H9 (cell line): ENCODE data around the gene MEG3. TPM values are rescaled to one million over a fixed set of nuclear protein-coding genes. Genes with fewer than 3 reads are reported as not detected.

ENCODE experiments used
- DNase-seq: peaks from one replicate; pipeline ENCODE4 v3.0.0-alpha.2; 2017
- H2AFZ ChIP-seq: one replicate; pipeline ENCODE4 v1.6.1; 2013; ENCODE audit warnings: mild to moderate bottlenecking, low read length, control low read depth, moderate library complexity
- H2AK5ac ChIP-seq: 2 replicates; pipeline ENCODE4 v1.6.1; 2013; ENCODE audit warnings: low read length, control low read depth, mixed read lengths; ENCODE audit not compliant: insufficient read length
- H2BK120ac ChIP-seq: one replicate; pipeline ENCODE4 v1.6.1; 2013; ENCODE audit warnings: low read depth, mild to moderate bottlenecking, low read length, control low read depth, inconsistent platforms; ENCODE audit not compliant: poor library complexity, severe bottlenecking
- H2BK12ac ChIP-seq: 2 replicates; pipeline ENCODE4 v1.6.1; 2013; ENCODE audit warnings: low read length, control low read depth, mixed read lengths, low read depth; ENCODE audit not compliant: insufficient read length
- H2BK15ac ChIP-seq: 2 replicates; pipeline ENCODE4 v1.6.1; 2013; ENCODE audit warnings: low read depth, low read length, control low read depth
- H2BK20ac ChIP-seq: one replicate; pipeline ENCODE4 v1.6.1; 2013; ENCODE audit warnings: low read depth, mild to moderate bottlenecking, low read length, control low read depth, inconsistent platforms; ENCODE audit not compliant: poor library complexity, severe bottlenecking
- H2BK5ac ChIP-seq: 2 replicates; pipeline ENCODE4 v1.6.1; 2013; ENCODE audit warnings: low read length, control low read depth, mixed read lengths; ENCODE audit not compliant: insufficient read length
- H3K14ac ChIP-seq: 2 replicates; pipeline ENCODE4 v1.6.1; 2013; ENCODE audit warnings: low read length, control low read depth; ENCODE audit not compliant: insufficient read depth
- H3K18ac ChIP-seq: 2 replicates; pipeline ENCODE4 v1.6.1; 2013; ENCODE audit warnings: low read depth, mild to moderate bottlenecking, mixed read lengths, low read length, control low read depth; ENCODE audit not compliant: insufficient read length
- H3K23ac ChIP-seq: 2 replicates; pipeline ENCODE4 v1.6.1; 2013; ENCODE audit warnings: low read length, control low read depth, mixed read lengths, low read depth; ENCODE audit not compliant: insufficient read length
- H3K23me2 ChIP-seq: 2 replicates; pipeline ENCODE4 v1.6.1; 2013; ENCODE audit warnings: low read depth, mild to moderate bottlenecking, mixed read lengths, low read length, control low read depth; ENCODE audit not compliant: insufficient read length, poor library complexity, severe bottlenecking
- H3K27ac ChIP-seq: 2 replicates; pipeline ENCODE4 v1.5.1; 2013; ENCODE audit warnings: low read length, control low read depth, mixed read lengths, low read depth; ENCODE audit not compliant: insufficient read length
- H3K27me3 ChIP-seq: 2 replicates; pipeline ENCODE4 v1.6.1; 2013; ENCODE audit warnings: low read length, control low read depth, inconsistent platforms; ENCODE audit not compliant: insufficient read depth
- H3K4ac ChIP-seq: 2 replicates; pipeline ENCODE4 v1.6.1; 2013; ENCODE audit warnings: low read depth, mild to moderate bottlenecking, control low read depth, inconsistent platforms, low read length, moderate library complexity
- H3K4me1 ChIP-seq: 2 replicates; pipeline ENCODE4 v1.6.1; 2013; ENCODE audit warnings: low read length, control low read depth, inconsistent platforms; ENCODE audit not compliant: insufficient read depth
- H3K4me2 ChIP-seq: 2 replicates; pipeline ENCODE4 v1.6.1; 2013; ENCODE audit warnings: low read length, control low read depth, mixed read lengths; ENCODE audit not compliant: insufficient read length, insufficient read depth
- H3K56ac ChIP-seq: 2 replicates; pipeline ENCODE4 v1.6.1; 2013; ENCODE audit warnings: low read depth, mild to moderate bottlenecking, mixed read lengths, low read length, control low read depth; ENCODE audit not compliant: insufficient read length
- H3K79me1 ChIP-seq: 2 replicates; pipeline ENCODE4 v1.6.1; 2013; ENCODE audit warnings: low read depth, mild to moderate bottlenecking, moderate library complexity, low read length, control low read depth, inconsistent platforms; ENCODE audit not compliant: insufficient read depth, poor library complexity, severe bottlenecking
- H3K79me2 ChIP-seq: 2 replicates; pipeline ENCODE4 v1.6.1; 2013; ENCODE audit warnings: low read length, control low read depth, inconsistent platforms; ENCODE audit not compliant: insufficient read depth
- H3K9ac ChIP-seq: 2 replicates; pipeline ENCODE4 v1.6.1; 2013; ENCODE audit warnings: low read length, control low read depth, mixed read lengths; ENCODE audit not compliant: insufficient read length; ENCODE audit errors: extremely low read depth
- H3K9me3 ChIP-seq: one replicate; pipeline ENCODE4 v1.6.1; 2013; ENCODE audit warnings: low read depth, low read length, inconsistent platforms; ENCODE audit not compliant: control insufficient read depth
- H3T11ph ChIP-seq: one replicate; pipeline ENCODE4 v1.6.1; 2013; ENCODE audit warnings: mild to moderate bottlenecking, low read length, control low read depth, inconsistent platforms
- H4K20me1 ChIP-seq: one replicate; pipeline ENCODE4 v1.6.1; 2013; ENCODE audit not compliant: control insufficient read depth, insufficient read length, insufficient read depth
- H4K5ac ChIP-seq: 2 replicates; pipeline ENCODE4 v1.6.1; 2013; ENCODE audit warnings: low read depth, mild to moderate bottlenecking, mixed read lengths, low read length, control low read depth; ENCODE audit not compliant: insufficient read length
- H4K8ac ChIP-seq: replicated peaks from 2 replicates; pipeline ENCODE4 v1.6.1; 2013; ENCODE audit warnings: low read length, control low read depth, mixed read lengths, low read depth; ENCODE audit not compliant: insufficient read length
- H4K91ac ChIP-seq: 2 replicates; pipeline ENCODE4 v1.6.1; 2013; ENCODE audit warnings: low read depth, mild to moderate bottlenecking, moderate library complexity, mixed read lengths, low read length, control low read depth; ENCODE audit not compliant: insufficient read length
- H3K27ac Mint-ChIP-seq, 3 experiments: 2 replicates in 2 of 3; 3 replicates in 1 of 3; pipeline ENCODE4 v1.8.0; 2020 to 2021; ENCODE audit warnings: mixed read lengths in 3 of 3, mild to moderate bottlenecking in 1 of 3, moderate library complexity in 1 of 3
- H3K27me3 Mint-ChIP-seq: 2 replicates; pipeline ENCODE4 v1.8.0; 2021; ENCODE audit warnings: low read depth, mild to moderate bottlenecking, moderate library complexity, mixed read lengths
- H3K36me3 Mint-ChIP-seq, 3 experiments: 2 replicates in 2 of 3; 3 replicates in 1 of 3; pipeline ENCODE4 v1.8.0; 2020 to 2021; ENCODE audit warnings: low read depth in 3 of 3, mixed read lengths in 3 of 3; ENCODE audit not compliant: insufficient read depth in 1 of 3
- H3K4me1 Mint-ChIP-seq, 2 experiments: 2 replicates each; pipeline ENCODE4 v1.8.0; 2020; ENCODE audit warnings: mixed read lengths in 2 of 2
- H3K4me3 Mint-ChIP-seq, 2 experiments: 2 replicates in 1 of 2; 3 replicates in 1 of 2; pipeline ENCODE4 v1.8.0; 2020 to 2021; ENCODE audit warnings: mild to moderate bottlenecking in 2 of 2, mixed read lengths in 2 of 2, moderate library complexity in 1 of 2
- H3K9me3 Mint-ChIP-seq, 2 experiments: 2 replicates in 1 of 2; 3 replicates in 1 of 2; pipeline ENCODE4 v1.8.0; 2020; ENCODE audit warnings: mild to moderate bottlenecking in 2 of 2, mixed read lengths in 2 of 2, moderate library complexity in 1 of 2
- CTCF ChIP-seq: fragments of 200-600 bp; sonication (generic); conservative IDR thresholded peaks from 3 replicates; pipeline ENCODE4 v1.8.0; 2021; ENCODE audit warnings: antibody characterized with exemption, mild to moderate bottlenecking
- WGBS: extraction: QIAGEN DNeasy Blood & Tissue Kit; methylation state at CpG from one replicate; pipeline ENCODE4 v1.1.7; 2013; ENCODE audit warnings: missing lambda C conversion rate, low lambda C conversion rate, mixed read lengths; ENCODE audit not compliant: insufficient read length; ENCODE audit errors: extremely low coverage; 5-methylcytosine and 5-hydroxymethylcytosine counted together
- total RNA-seq: library from RNA; stranded (reverse); gene quantifications from 2 replicates; pipeline ENCODE4 v1.2.1, GENCODE V29; 2021

Gene MEG3
- total RNA-seq, 1 experiment from 2014 or later, result 0.52 TPM

DNA sequence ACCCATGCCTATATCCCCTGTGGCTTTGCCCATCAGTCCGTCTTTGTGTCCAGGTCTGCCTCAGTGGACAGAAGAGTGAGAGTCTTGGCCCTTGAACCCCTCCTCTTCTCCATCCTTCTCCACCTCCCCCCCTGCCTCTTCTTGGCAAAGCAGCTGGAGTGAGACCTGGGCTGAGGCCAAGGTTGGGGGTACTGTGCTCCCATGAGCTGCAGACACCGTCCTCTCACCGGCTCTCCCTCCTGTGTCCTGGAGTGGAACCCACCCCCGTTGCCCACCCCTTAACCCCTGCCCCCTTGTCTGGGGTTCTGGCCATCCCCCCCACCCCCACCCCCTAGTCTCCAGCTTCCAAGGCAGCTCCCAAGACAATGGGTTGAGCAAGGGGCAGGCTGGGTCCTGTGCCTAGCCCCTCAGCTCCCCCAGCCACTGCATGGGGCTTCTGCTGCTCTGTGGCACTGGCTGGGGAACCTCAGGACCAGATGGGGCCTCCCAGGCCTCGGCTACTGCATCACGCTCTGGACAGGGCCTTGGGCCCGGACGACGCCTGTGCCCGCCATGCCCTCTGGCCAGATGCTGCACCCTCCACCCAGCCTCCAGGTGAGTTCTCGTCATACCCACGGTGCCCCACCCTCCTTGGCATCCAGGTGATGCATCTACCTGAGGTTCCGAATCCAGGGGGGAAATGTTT is 41.9 kb downstream of the MEG3 start:
- Histone ChIP-seq H3K9ac (no peak overlapping the region), H2BK15ac (no peak overlapping the region), H3K4me1 (no peaks in the 10 kb centered on the region), H4K91ac (no peak overlapping the region), H2AFZ (no peak overlapping the region), H3K18ac (no peak overlapping the region), H3K56ac (no peak overlapping the region), H2BK20ac (no peak overlapping the region), H3K14ac (no peak overlapping the region), H2BK12ac (no peak overlapping the region), H4K5ac (no peak overlapping the region), H3K4ac (no peak overlapping the region), H3K27me3 (no peaks in the 10 kb centered on the region), H3K79me2 (no peaks in the 10 kb centered on the region), H3K9me3 (no peaks in the 10 kb centered on the region), H3K79me1 (no peaks in the 10 kb centered on the region), H2AK5ac (no peak overlapping the region), H3T11ph (no peak overlapping the region), H3K23ac (no peak overlapping the region), H4K20me1 (no peaks in the 10 kb centered on the region), H4K8ac (no peak overlapping the region), H3K23me2 (no peaks in the 10 kb centered on the region), H3K4me2 (no peak overlapping the region), H3K27ac (no peak overlapping the region), H2BK120ac (no peak overlapping the region), H2BK5ac (no peak overlapping the region)
- no peak overlapping the region for H3K4me3 Mint-ChIP-seq
- H3K4me1 Mint-ChIP-seq, result no peaks in the 10 kb centered on the region
- peaks cover 1 to 2% of the 10 kb centered on the region in 2 experiments; a peak in 3 of 5 replicates for H3K9me3 Mint-ChIP-seq
- WGBS, result no CpG with 5 or more reads among the region's 13 CpGs
- no peak overlapping the region for H3K27ac Mint-ChIP-seq
- no peak for DNase-seq
- H3K36me3 Mint-ChIP-seq, result no peaks in the 10 kb centered on the region
- TF ChIP-seq CTCF, result no peak
- H3K27me3 Mint-ChIP-seq, result peaks cover 13% of the 10 kb centered on the region
